ENCODE data around the gene PKP1.

Gene PKP1

GRCh38 chr1:201354901-201355295 lies 71.6 kb downstream of the PKP1 start:
- DNase-seq = no peak

DNA sequence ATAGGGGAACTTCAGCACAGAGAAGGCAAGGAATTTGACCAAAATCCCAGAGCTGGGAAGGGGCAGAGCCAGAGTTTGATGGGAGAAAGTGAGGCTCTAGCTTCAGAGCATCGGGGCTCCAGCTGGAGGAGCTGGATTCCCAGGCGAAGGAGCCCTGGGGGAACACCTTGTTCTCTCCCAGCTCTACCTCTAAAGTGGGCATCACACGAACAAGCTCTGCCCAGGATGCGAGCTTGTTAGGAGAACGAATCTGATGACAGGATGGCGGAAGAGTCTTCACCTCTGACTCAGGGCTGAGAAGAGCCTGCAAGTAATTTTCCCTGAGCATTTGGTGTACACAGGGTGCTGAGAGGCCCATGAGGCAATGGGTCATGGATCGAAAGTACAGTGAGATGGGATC lies 72.2 kb downstream of the PKP1 start:
- DNase-seq = no peak

- DNase-seq = no peak
Observed at GRCh38 chr1:201356236-201356635, 72.9 kb downstream of the PKP1 start.

- no peak for DNase-seq
Observed at GRCh38 chr1:201356701-201357100, 73.4 kb downstream of the PKP1 start.

DNA sequence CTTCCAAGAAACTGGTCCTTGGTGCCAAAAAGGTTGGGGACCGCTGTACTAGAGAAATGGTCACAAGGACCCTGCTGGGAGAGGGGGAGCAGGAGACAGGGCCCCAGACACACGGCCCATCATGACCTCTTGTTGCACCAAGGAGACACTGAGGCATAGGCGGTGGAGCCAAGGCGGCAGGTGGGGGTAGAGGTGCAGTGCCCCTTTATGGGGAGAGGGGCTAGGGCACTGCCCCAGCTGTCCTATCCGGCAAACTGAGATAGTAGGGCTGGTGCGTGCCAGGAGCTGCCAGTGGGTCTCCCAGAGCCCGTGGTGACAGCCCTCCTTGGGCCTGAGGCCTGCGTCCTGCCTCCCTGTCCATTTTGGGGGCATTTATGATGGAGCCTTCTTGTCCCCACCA lies 73.9 kb downstream of the PKP1 start:
- DNase-seq = no peak

- no peak for DNase-seq
Observed at GRCh38 chr1:201357636-201358348, 74.5 kb downstream of the PKP1 start.

- no peak for DNase-seq
Observed at GRCh38 chr1:201358596-201358995, 75.3 kb downstream of the PKP1 start.

GRCh38 chr1:201359031-201359872 lies 75.9 kb downstream of the PKP1 start:
- DNase-seq = no peak

GRCh38 chr1:201359873-201360210 lies 76.5 kb downstream of the PKP1 start:
- DNase-seq = no peak

GRCh38 chr1:201360486-201360885 lies 77.2 kb downstream of the PKP1 start:
- DNase-seq = no peak

DNA sequence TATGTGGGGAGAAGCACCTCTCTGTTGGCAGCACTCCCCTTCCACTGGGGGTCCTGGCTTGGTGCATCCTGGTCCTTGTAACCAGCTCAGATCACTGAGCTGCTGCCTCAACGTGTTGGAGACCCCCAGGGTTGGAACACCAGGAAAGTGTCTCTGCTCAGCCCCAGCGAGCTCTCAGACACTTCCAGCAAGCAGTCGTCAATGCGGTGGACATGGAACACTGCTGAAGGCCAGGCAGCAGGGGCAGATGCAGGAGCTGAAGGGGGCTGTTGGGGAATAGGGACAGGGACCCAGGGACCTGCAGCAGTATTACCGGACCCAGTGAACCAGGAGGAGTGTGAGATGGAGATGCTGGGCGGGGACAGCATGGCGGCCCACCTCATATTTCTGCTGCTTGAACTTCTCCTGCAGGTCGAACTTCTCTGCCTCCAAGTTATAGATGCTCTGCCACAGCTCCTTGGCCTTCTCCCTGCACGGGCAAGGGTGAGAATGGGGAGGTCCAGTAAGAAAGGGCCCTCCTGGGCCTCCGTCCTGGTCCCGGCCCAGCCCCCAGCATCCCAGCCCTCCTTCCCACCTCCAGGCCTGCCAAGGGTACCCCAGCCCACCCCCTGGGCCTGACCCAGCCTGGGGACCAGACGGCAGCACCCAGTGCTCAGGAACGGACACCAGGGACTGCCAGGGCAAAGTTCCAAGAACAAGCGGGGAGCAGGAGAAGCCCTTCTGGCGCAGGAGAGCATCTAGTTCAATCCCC lies 77.8 kb downstream of the PKP1 start:
- DNase-seq = no peak

DNA sequence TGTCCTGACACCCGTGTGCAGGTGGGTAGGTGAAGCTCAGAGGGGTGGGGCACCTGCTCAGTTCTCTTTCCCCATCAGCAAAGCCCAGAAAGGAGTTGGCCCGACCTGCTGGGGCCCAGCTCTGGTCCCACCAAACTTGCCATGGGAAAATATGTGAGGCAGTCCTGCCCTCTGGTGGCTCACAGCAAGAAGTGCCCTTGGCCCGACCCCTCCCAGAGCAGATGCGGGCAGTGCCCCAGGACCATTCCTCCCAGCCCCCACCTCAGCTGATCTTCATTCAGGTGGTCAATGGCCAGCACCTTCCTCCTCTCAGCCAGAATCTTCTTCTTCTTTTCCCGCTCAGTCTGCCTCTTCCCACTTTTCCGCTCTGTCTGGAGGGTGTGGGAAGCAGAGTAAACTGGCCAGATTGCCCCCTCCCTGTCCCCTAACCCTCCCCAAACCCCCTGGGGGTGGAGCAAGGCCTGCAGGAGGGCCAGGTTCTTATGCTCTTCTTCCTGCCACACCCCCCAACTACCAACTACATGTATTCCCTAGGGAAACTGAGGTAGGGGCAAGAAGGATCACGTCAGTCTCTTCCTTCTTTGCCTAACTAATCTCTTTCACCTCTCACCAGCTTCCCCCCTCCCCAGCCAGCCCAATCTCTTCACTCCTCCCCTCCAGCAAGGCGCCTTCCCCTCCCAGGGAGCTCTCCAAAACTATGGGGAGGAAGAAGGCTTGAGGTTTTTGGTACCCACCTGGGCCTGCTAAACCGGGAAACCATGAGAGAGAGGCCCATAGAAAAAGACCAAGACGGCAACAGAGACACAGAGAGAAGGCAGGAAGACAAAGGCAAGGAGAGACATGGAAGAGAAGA lies 78.6 kb downstream of the PKP1 start:
- no peak for DNase-seq

GRCh38 chr1:201362906-201363305 lies 79.6 kb downstream of the PKP1 start:
- no peak for DNase-seq

GRCh38 chr1:201363467-201363866 lies 80.2 kb downstream of the PKP1 start:
- no peak for DNase-seq

GRCh38 chr1:201364808-201365105 lies 81.5 kb downstream of the PKP1 start:
- no peak for DNase-seq

- DNase-seq = no peak
Observed at GRCh38 chr1:201365251-201365650, 81.9 kb downstream of the PKP1 start.

DNA sequence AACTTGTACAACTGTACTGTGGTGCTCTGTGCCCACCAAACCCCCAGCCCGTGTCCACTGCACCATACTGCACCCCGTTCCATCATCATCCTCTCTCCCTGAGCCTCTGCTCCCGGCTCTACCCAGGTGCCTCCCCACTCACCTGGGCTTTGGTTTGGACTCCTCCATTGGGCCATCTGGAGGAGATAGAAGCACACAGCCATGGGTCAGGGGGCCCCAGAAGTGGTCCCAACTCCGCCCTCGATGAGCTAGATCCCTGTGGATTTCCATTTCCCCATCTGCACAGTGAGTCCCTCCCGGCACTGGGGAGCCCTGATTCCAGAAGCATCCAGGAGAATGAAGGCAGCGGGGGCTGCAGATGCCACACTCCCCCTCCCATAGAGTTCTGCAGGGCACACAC lies 83.4 kb downstream of the PKP1 start:
- DNase-seq = no peak

GRCh38 chr1:201369209-201369608 lies 85.9 kb downstream of the PKP1 start:
- DNase-seq = no peak

DNA sequence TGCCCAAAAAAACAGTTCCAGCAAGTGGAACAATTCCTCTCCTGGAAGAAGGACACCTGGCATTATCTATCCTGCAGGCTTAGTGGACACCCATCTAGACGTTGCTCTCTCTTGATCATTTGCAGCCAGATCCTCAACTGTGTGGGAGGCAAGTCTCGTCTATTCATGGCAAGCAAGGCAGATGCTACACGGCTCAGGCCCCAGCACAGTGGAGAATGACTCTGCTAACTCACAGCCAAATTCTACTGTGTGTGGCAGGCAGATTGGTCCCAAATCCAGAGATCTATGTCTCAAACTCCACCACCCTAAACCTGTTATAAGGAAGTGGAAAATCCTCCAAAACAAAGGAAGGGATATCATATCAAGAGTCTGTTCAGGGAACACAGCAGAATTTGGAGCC lies 87.2 kb downstream of the PKP1 start:
- no peak for DNase-seq

GRCh38 chr1:201371276-201371675 lies 88.0 kb downstream of the PKP1 start:
- no peak for DNase-seq

GRCh38 chr1:201371792-201372191 lies 88.5 kb downstream of the PKP1 start:
- DNase-seq = no peak

DNA sequence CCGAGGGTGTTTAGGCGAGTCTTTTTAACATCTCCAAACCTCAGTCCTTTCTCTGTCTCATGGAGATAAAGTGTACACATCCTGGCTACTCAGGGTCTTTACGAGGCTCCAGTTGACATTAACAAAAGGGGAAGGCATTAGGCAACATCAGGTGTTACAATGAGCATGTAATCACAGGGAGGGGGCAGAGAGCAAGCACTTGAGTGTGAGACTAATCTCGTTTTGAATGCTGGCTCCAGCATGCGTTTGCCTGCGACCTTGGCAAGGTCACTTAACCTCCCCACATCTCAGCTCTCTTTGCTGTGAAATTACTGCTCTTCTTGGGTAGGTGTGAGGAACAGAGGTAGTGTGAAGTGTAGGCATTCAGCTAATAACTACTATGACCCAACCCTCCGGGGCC lies 91.1 kb downstream of the PKP1 start:
- DNase-seq = no peak

DNA sequence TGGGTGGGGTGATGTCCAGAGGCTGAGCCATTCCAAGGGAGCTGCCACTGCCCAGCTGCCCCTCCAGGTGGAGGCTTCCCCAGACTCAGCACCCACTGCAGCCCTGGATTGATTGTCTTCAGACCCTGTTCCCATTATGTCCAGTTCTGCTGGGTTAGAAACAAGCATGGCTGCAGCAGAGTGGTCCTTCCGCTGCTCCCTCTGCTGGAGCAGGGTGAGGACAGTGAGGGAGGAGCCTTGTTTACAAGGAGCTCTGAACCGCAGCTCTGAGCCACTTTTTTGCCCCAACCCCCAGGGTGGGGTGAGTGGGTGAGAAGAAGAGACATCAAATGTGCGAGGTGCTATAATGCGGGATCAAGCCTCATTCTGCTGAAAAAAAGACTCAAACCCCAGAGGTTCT lies 91.9 kb downstream of the PKP1 start:
- DNase-seq = no peak

Data from T1000 (cell line).